Measurements from ENCODE around the gene NCAN. TPM values are rescaled to one million over a fixed set of nuclear protein-coding genes. Genes with fewer than 3 reads are reported as not detected.
A peak's percentile ranks its signal among the peaks of the same experiment; 100 is the strongest.

The NCAN gene
- total and polyA plus RNA-seq, 4 donors: 0.06 TPM; not detected in 3

GRCh38 chr19:19271828-19272599, 60.3 kb downstream of the NCAN start:
- Histone ChIP-seq H3K36me3 (ENCODE audit: control insufficient read depth in 4 of 4, insufficient read depth in 3 of 4, low read depth in 1 of 4, low read length in 3 of 4) (peaks cover 0 to 5% (median 3%) of the 10 kb centered on the region in 4 donors), H3K4me1 (ENCODE audit: control insufficient read depth in 4 of 4, insufficient read depth in 4 of 4, low read length in 3 of 4) (peaks cover 14 to 41% (median 33%) of the 10 kb centered on the region in 4 donors), H3K27me3 (ENCODE audit: control insufficient read depth in 4 of 4, insufficient read depth in 4 of 4, low read length in 3 of 4) (no peaks in the 10 kb centered on the region), H3K9me3 (ENCODE audit: control insufficient read depth in 4 of 4, low read length in 3 of 4) (no peaks in the 10 kb centered on the region), H3K27ac (ENCODE audit: low read depth in 1 of 2, low read length in 2 of 2) (no peak overlapping the region), H3K4me3 (ENCODE audit: low read depth in 1 of 3, low read length in 3 of 3) (peak overlapping the region in 2 of 3 donors; percentile 67 to 68), H3K9ac (ENCODE audit: low read depth in 1 of 2, low read length in 2 of 2) (no peak overlapping the region)
- WGBS: 85% methylated on average over 8 of the region's 8 CpGs
- no peak for TF ChIP-seq YY1 (IDR thresholded peaks at IDR 0.05)
- TF ChIP-seq RXRA (IDR thresholded peaks at IDR 0.05): peak in 1 of 2 donors; percentile 41
- DNase-seq (ENCODE audit: low spot score): no peak

DNA sequence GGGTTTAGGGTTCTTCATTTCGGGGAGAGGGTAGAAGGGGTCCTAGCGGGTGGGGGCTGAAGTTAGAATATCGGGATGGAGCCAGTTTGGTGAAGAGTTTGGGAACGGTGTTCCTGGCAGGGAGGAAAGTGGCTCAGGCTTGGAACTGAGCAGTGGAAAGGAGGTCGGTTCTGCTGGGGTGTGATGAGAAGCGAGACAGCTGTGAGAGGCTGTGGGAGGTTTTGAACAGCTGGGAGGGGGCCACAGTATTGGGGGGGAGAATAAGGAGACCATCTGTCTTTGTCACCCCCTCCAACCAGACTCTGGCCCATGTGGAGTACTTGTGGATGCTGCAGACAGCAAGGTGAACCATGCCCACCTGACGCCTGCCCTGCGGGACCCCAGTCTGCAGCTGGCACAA, 62.4 kb downstream of the NCAN start:
- H3K27ac ChIP-seq (ENCODE audit: low read depth in 1 of 2, low read length in 2 of 2): peak overlapping the region; percentile 60 to 63
- WGBS: 85% methylated on average over 8 of the region's 8 CpGs
- peaks cover 2 to 24% (median 6%) of the 10 kb centered on the region in 4 donors for H3K36me3 ChIP-seq (ENCODE audit: control insufficient read depth in 4 of 4, insufficient read depth in 3 of 4, low read depth in 1 of 4, low read length in 3 of 4)
- H3K4me3 ChIP-seq (ENCODE audit: low read depth in 1 of 3, low read length in 3 of 3): no peak overlapping the region
- DNase-seq (ENCODE audit: low spot score): no peak
- TF ChIP-seq YY1 (IDR thresholded peaks at IDR 0.05): no peak
- TF ChIP-seq, protein P1, sequence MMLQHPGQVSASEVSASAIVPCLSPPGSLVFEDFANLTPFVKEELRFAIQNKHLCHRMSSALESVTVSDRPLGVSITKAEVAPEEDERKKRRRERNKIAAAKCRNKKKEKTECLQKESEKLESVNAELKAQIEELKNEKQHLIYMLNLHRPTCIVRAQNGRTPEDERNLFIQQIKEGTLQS (IDR thresholded peaks at IDR 0.05): no peak
- no peak for TF ChIP-seq TAF1 (conservative IDR thresholded peaks at IDR 0.05)
- TF ChIP-seq SP1 (IDR thresholded peaks at IDR 0.05): no peak
- no peak for TF ChIP-seq GABPA (IDR thresholded peaks at IDR 0.05 in 1 of 2, conservative IDR thresholded peaks at IDR 0.05 in 1 of 2)
- no peak for TF ChIP-seq RAD21 (IDR thresholded peaks at IDR 0.05)
- no peak for TF ChIP-seq JUND (IDR thresholded peaks at IDR 0.05)
- no peaks in the 10 kb centered on the region for H3K9me3 ChIP-seq (ENCODE audit: control insufficient read depth in 4 of 4, low read length in 3 of 4)
- H3K27me3 ChIP-seq (ENCODE audit: control insufficient read depth in 4 of 4, insufficient read depth in 4 of 4, low read length in 3 of 4): no peaks in the 10 kb centered on the region
- no peak overlapping the region for H3K9ac ChIP-seq (ENCODE audit: low read depth in 1 of 2, low read length in 2 of 2)
- peaks cover 11 to 38% (median 31%) of the 10 kb centered on the region in 4 donors for H3K4me1 ChIP-seq (ENCODE audit: control insufficient read depth in 4 of 4, insufficient read depth in 4 of 4, low read length in 3 of 4)

- WGBS: 41% methylated on average over 9 of the region's 9 CpGs
- no peak for DNase-seq (ENCODE audit: low spot score)
- H3K4me1 ChIP-seq (ENCODE audit: control insufficient read depth in 4 of 4, insufficient read depth in 4 of 4, low read length in 3 of 4): peaks cover 11 to 38% (median 31%) of the 10 kb centered on the region in 4 donors
- H3K9ac ChIP-seq (ENCODE audit: low read depth in 1 of 2, low read length in 2 of 2): no peak overlapping the region
- TF ChIP-seq HNF4A (conservative IDR thresholded peaks at IDR 0.05) (peak; percentile 94 to 97), SP1 (IDR thresholded peaks at IDR 0.05) (peak; percentile 91), RXRA (IDR thresholded peaks at IDR 0.05) (peak; percentile 81 to 91), HNF4G (IDR thresholded peaks at IDR 0.05) (peak; percentile 82), JUND (IDR thresholded peaks at IDR 0.05) (peak in 1 of 2 donors; percentile 58), EGR1 (IDR thresholded peaks at IDR 0.05; ENCODE audit: low read depth in 2 of 2) (no peak), NR2F2 (IDR thresholded peaks at IDR 0.05) (no peak), RAD21 (IDR thresholded peaks at IDR 0.05) (peak in 1 of 2 donors; percentile 48), FOXA1 (IDR thresholded peaks at IDR 0.05) (peak; percentile 8)
- TF ChIP-seq, protein P2, sequence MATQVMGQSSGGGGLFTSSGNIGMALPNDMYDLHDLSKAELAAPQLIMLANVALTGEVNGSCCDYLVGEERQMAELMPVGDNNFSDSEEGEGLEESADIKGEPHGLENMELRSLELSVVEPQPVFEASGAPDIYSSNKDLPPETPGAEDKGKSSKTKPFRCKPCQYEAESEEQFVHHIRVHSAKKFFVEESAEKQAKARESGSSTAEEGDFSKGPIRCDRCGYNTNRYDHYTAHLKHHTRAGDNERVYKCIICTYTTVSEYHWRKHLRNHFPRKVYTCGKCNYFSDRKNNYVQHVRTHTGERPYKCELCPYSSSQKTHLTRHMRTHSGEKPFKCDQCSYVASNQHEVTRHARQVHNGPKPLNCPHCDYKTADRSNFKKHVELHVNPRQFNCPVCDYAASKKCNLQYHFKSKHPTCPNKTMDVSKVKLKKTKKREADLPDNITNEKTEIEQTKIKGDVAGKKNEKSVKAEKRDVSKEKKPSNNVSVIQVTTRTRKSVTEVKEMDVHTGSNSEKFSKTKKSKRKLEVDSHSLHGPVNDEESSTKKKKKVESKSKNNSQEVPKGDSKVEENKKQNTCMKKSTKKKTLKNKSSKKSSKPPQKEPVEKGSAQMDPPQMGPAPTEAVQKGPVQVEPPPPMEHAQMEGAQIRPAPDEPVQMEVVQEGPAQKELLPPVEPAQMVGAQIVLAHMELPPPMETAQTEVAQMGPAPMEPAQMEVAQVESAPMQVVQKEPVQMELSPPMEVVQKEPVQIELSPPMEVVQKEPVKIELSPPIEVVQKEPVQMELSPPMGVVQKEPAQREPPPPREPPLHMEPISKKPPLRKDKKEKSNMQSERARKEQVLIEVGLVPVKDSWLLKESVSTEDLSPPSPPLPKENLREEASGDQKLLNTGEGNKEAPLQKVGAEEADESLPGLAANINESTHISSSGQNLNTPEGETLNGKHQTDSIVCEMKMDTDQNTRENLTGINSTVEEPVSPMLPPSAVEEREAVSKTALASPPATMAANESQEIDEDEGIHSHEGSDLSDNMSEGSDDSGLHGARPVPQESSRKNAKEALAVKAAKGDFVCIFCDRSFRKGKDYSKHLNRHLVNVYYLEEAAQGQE (IDR thresholded peaks at IDR 0.05): peak; percentile 26
- TF ChIP-seq, protein P1 (IDR thresholded peaks at IDR 0.05): no peak
- H3K27ac ChIP-seq (ENCODE audit: low read depth in 1 of 2, low read length in 2 of 2): peak overlapping the region; percentile 60 to 63
- H3K4me3 ChIP-seq (ENCODE audit: low read depth in 1 of 3, low read length in 3 of 3): no peak overlapping the region
- no peaks in the 10 kb centered on the region for H3K27me3 ChIP-seq (ENCODE audit: control insufficient read depth in 4 of 4, insufficient read depth in 4 of 4, low read length in 3 of 4)
- peaks cover 2 to 32% (median 11%) of the 10 kb centered on the region in 4 donors for H3K36me3 ChIP-seq (ENCODE audit: control insufficient read depth in 4 of 4, insufficient read depth in 3 of 4, low read depth in 1 of 4, low read length in 3 of 4)
- no peaks in the 10 kb centered on the region for H3K9me3 ChIP-seq (ENCODE audit: control insufficient read depth in 4 of 4, low read length in 3 of 4)
Measured at GRCh38 chr19:19274716-19275565, 63.2 kb downstream of the NCAN start.

Data from liver (tissue), 9 donors.